WTC11 (cell line): ENCODE measurements around the gene CNN2.

ENCODE experiments used
- E2F5 ChIP-seq: sonication (generic); formaldehyde crosslinking; IDR thresholded peaks from 2 replicates; pipeline ENCODE4 v1.8.1; 2022; ENCODE audit warnings: mild to moderate bottlenecking, moderate library complexity, missing genetic modification reagents
- ETV6 ChIP-seq: sonication (generic); formaldehyde crosslinking; IDR thresholded peaks from 2 replicates; pipeline ENCODE4 v1.8.1; 2022; ENCODE audit warnings: mild to moderate bottlenecking, missing genetic modification reagents
- KAT7 ChIP-seq: sonication (generic); formaldehyde crosslinking; IDR thresholded peaks from 2 replicates; pipeline ENCODE4 v1.8.1; 2023; ENCODE audit warnings: missing genetic modification reagents, mild to moderate bottlenecking, borderline replicate concordance
- NFYB ChIP-seq: sonication (generic); formaldehyde crosslinking; conservative IDR thresholded peaks from 2 replicates; pipeline ENCODE4 v1.8.0; 2022; ENCODE audit warnings: low read depth, missing genetic modification reagents
- STAT6 ChIP-seq: sonication (generic); formaldehyde crosslinking; conservative IDR thresholded peaks from 2 replicates; pipeline ENCODE4 v1.8.1; 2023; ENCODE audit warnings: mild to moderate bottlenecking, low read depth, missing genetic modification reagents, moderate library complexity
- TP53 ChIP-seq: sonication (generic); formaldehyde crosslinking; IDR thresholded peaks from 2 replicates; pipeline ENCODE4 v1.8.1; 2023; ENCODE audit warnings: mild to moderate bottlenecking, missing genetic modification reagents
- ZNF263 ChIP-seq: sonication (generic); formaldehyde crosslinking; IDR thresholded peaks from 2 replicates; pipeline ENCODE4 v1.8.1; 2022; ENCODE audit warnings: low read depth, mild to moderate bottlenecking, moderate library complexity, missing genetic modification reagents
- ZNF317 ChIP-seq: sonication (generic); formaldehyde crosslinking; IDR thresholded peaks from 2 replicates; pipeline ENCODE4 v1.8.1; 2023; ENCODE audit warnings: low read depth, mild to moderate bottlenecking, moderate library complexity, missing genetic modification reagents, borderline replicate concordance
- ZNF425 ChIP-seq: fragments of 250-450 bp; sonication (Bioruptor Pico); conservative IDR thresholded peaks from 2 replicates; pipeline ENCODE4 v1.9.0; 2021; ENCODE audit warnings: mild to moderate bottlenecking
- ZNF671 ChIP-seq: fragments of 250-450 bp; sonication (Bioruptor Pico); IDR thresholded peaks from 2 replicates; pipeline ENCODE4 v1.8.0; 2021; ENCODE audit warnings: mild to moderate bottlenecking
- TF ChIP-seq, protein P1 (sequence below): sonication (generic); formaldehyde crosslinking; IDR thresholded peaks from 2 replicates; pipeline ENCODE4 v1.8.1; 2023; ENCODE audit warnings: mild to moderate bottlenecking, missing genetic modification reagents, moderate library complexity
- TF ChIP-seq, protein P2 (sequence below): fragments of 200-600 bp; IDR thresholded peaks from 2 replicates; pipeline ENCODE4 v1.8.0; 2022; ENCODE audit warnings: antibody characterized with exemption
- TF ChIP-seq, protein P3 (sequence below): sonication (generic); formaldehyde crosslinking; IDR thresholded peaks from 2 replicates; pipeline ENCODE4 v1.8.1; 2023; ENCODE audit warnings: mild to moderate bottlenecking, moderate library complexity, missing genetic modification reagents

- TF ChIP-seq ZNF425 (CRISPR knock-in tag) (no peak), ZNF671 (CRISPR knock-in tag) (no peak), ZNF263 (no peak), ZNF317 (CRISPR knock-in tag) (no peak), ETV6 (CRISPR knock-in tag) (no peak), STAT6 (no peak), KAT7 (CRISPR knock-in tag) (no peak), TP53 (CRISPR knock-in tag) (no peak), E2F5 (no peak), NFYB (CRISPR knock-in tag) (no peak)
- TF ChIP-seq, protein P1, sequence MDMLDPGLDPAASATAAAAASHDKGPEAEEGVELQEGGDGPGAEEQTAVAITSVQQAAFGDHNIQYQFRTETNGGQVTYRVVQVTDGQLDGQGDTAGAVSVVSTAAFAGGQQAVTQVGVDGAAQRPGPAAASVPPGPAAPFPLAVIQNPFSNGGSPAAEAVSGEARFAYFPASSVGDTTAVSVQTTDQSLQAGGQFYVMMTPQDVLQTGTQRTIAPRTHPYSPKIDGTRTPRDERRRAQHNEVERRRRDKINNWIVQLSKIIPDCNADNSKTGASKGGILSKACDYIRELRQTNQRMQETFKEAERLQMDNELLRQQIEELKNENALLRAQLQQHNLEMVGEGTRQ (CRISPR knock-in tag) = no peak
- TF ChIP-seq, protein P2, sequence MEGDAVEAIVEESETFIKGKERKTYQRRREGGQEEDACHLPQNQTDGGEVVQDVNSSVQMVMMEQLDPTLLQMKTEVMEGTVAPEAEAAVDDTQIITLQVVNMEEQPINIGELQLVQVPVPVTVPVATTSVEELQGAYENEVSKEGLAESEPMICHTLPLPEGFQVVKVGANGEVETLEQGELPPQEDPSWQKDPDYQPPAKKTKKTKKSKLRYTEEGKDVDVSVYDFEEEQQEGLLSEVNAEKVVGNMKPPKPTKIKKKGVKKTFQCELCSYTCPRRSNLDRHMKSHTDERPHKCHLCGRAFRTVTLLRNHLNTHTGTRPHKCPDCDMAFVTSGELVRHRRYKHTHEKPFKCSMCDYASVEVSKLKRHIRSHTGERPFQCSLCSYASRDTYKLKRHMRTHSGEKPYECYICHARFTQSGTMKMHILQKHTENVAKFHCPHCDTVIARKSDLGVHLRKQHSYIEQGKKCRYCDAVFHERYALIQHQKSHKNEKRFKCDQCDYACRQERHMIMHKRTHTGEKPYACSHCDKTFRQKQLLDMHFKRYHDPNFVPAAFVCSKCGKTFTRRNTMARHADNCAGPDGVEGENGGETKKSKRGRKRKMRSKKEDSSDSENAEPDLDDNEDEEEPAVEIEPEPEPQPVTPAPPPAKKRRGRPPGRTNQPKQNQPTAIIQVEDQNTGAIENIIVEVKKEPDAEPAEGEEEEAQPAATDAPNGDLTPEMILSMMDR = no peak
- TF ChIP-seq, protein P3, sequence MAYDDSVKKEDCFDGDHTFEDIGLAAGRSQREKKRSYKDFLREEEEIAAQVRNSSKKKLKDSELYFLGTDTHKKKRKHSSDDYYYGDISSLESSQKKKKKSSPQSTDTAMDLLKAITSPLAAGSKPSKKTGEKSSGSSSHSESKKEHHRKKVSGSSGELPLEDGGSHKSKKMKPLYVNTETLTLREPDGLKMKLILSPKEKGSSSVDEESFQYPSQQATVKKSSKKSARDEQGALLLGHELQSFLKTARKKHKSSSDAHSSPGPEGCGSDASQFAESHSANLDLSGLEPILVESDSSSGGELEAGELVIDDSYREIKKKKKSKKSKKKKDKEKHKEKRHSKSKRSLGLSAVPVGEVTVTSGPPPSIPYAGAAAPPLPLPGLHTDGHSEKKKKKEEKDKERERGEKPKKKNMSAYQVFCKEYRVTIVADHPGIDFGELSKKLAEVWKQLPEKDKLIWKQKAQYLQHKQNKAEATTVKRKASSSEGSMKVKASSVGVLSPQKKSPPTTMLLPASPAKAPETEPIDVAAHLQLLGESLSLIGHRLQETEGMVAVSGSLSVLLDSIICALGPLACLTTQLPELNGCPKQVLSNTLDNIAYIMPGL (CRISPR knock-in tag) = no peak
Measured at GRCh38 chr19:1084024-1084868, 57.8 kb downstream of the CNN2 start.
